ENCODE data around the gene ABCE1. TPM values are rescaled to one million over a fixed set of nuclear protein-coding genes. Genes with fewer than 3 reads are reported as not detected.

ABCE1 gene
- total and polyA plus RNA-seq, 2 of the 8 experiments (the other 6 are each of a cell fraction or from before 2014, with no cell fraction given), result 43.7 to 126 TPM

DNA sequence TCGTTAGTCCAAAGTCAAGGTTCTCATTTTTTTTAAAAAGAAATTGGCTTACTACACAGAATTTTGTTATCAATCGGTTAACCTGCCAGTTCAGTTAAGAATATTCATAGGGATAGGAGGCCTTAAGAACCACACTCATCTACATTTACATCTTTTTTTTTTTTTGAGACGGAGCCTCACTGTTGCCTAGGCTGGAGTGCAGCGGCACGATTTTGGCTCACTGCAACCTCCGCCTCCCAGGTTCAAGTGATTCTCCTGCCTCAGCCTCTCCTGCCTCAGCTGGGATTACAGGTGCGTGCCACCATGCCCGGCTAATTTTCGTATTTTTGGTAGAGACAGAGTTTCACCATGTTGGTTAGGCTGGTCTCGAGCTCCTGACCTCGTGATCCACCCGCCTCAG, 33.7 kb downstream of the ABCE1 start:
- no peak overlapping the region for H3K56ac ChIP-seq (replicated peaks; ENCODE audit: insufficient read length, low read depth, low read length)
- no peaks in the 10 kb centered on the region for H3K23me2 ChIP-seq (ENCODE audit: low read depth, low read length)
- no peak overlapping the region for H2BK12ac ChIP-seq (ENCODE audit: low read depth, low read length)
- no peak overlapping the region for H2AK5ac ChIP-seq (ENCODE audit: low read depth, low read length)
- H4K8ac ChIP-seq (ENCODE audit: extremely low read depth, insufficient read depth, low read length), result no peak overlapping the region
- H4K91ac ChIP-seq (replicated peaks; ENCODE audit: insufficient read length, low read length), result no peak overlapping the region
- no peak overlapping the region for H3K23ac ChIP-seq (ENCODE audit: insufficient read length)
- no peak overlapping the region for H2BK20ac ChIP-seq (ENCODE audit: low read length)
- H3K18ac ChIP-seq (ENCODE audit: extremely low read depth, low read length), result no peak overlapping the region
- H3K79me1 ChIP-seq (ENCODE audit: low read depth, low read length), result no peaks in the 10 kb centered on the region
- H2BK5ac ChIP-seq (ENCODE audit: low read depth, low read length), result no peak overlapping the region
- no peak overlapping the region for H2AFZ ChIP-seq (ENCODE audit: low read length)
- no peaks in the 10 kb centered on the region for H3K4me1 ChIP-seq (replicated peaks in 1 of 4; ENCODE audit: control insufficient read depth in 3 of 4, insufficient read depth in 4 of 4, low read length in 3 of 4)
- H3K27me3 ChIP-seq (replicated peaks in 1 of 4; ENCODE audit: control insufficient read depth in 3 of 4, extremely low read depth in 1 of 4, insufficient read depth in 3 of 4, low read length in 3 of 4), result no peaks in the 10 kb centered on the region
- H2BK120ac ChIP-seq (replicated peaks; ENCODE audit: low read depth, low read length), result no peak overlapping the region
- H3K4me3 ChIP-seq (ENCODE audit: extremely low read depth in 1 of 4, insufficient read depth in 2 of 4, low read depth in 3 of 4, low read length in 4 of 4), result no peak overlapping the region
- no peak overlapping the region for H3K14ac ChIP-seq (ENCODE audit: insufficient read length)
- TF ChIP-seq TEAD4 (IDR thresholded peaks at IDR 0.05; ENCODE audit: low read depth, low read length) (no peak), CTBP2 (IDR thresholded peaks at IDR 0.05; ENCODE audit: borderline replicate concordance, insufficient read depth, insufficient read length, low read length) (no peak), ZNF274 (IDR thresholded peaks at IDR 0.05; ENCODE audit: borderline replicate concordance, extremely low read depth, low read length) (no peak), SP1 (IDR thresholded peaks at IDR 0.05; ENCODE audit: low read depth, low read length) (no peak), RNF2 (IDR thresholded peaks at IDR 0.05; ENCODE audit: borderline replicate concordance, low read depth, low read length, missing control alignments, poor library complexity, severe bottlenecking) (no peak), MAFK (IDR thresholded peaks at IDR 0.05; ENCODE audit: low read depth, low read length) (no peak), SIX5 (IDR thresholded peaks at IDR 0.05; ENCODE audit: low read depth, low read length) (no peak), POLR2A (IDR thresholded peaks at IDR 0.05; ENCODE audit: control extremely low read depth in 1 of 2, low read depth in 2 of 2, low read length in 2 of 2) (no peak), GABPA (IDR thresholded peaks at IDR 0.05; ENCODE audit: borderline replicate concordance, insufficient read depth, low read length) (no peak)
- TF ChIP-seq, protein P1, sequence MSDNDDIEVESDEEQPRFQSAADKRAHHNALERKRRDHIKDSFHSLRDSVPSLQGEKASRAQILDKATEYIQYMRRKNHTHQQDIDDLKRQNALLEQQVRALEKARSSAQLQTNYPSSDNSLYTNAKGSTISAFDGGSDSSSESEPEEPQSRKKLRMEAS (IDR thresholded peaks at IDR 0.05), result no peak
- no peak overlapping the region for H2BK15ac ChIP-seq (ENCODE audit: low read length)
- no peak overlapping the region for H4K5ac ChIP-seq (ENCODE audit: insufficient read length, low read depth, low read length)
- no peak overlapping the region for H3K4me2 ChIP-seq (ENCODE audit: insufficient read depth in 1 of 2, low read depth in 2 of 2, low read length in 2 of 2)
- DNase-seq (ENCODE audit: low read depth in 1 of 2, low spot score in 2 of 2) (no peak), FAIRE-seq (no peak)
- H3K4ac ChIP-seq (replicated peaks; ENCODE audit: insufficient read length, low read depth, low read length), result no peak overlapping the region
- no peak overlapping the region for H3K27ac ChIP-seq (ENCODE audit: low read depth, low read length)
- peaks cover 0 to 24% (median 2%) of the 10 kb centered on the region in 4 experiments; a peak in 6 of 8 replicates for H3K36me3 ChIP-seq (ENCODE audit: control insufficient read depth in 2 of 4, insufficient read depth in 4 of 4, low read length in 3 of 4)
- H4K20me1 ChIP-seq (replicated peaks in 1 of 2; ENCODE audit: control insufficient read depth in 1 of 2, insufficient read depth in 2 of 2, low read length in 2 of 2), result peaks cover 0 to 1% of the 10 kb centered on the region in 2 experiments
- H3K9ac ChIP-seq (replicated peaks in 1 of 4; ENCODE audit: extremely low read depth in 1 of 4, low read depth in 3 of 4, low read length in 3 of 4), result no peak overlapping the region
- 92% methylated on average over 12 of the region's 12 CpGs; no CpG with 5 or more reads in 1 of the 2 experiments for WGBS, 2 experiments (ENCODE audit: extremely low coverage in 1 of 2, insufficient coverage in 1 of 2, insufficient read length in 1 of 2, insufficient replicate concordance in 2 of 2, low coverage in 1 of 2, low lambda C conversion rate in 2 of 2, missing lambda C conversion rate in 1 of 2)
- no peaks in the 10 kb centered on the region for H3K9me3 ChIP-seq (ENCODE audit: insufficient read depth in 2 of 2, low read depth in 1 of 2, low read length in 1 of 2)
- ChIA-PET POLR2A (ENCODE audit: partially characterized antibody) (interaction anchor here (0.8 to 2.1 kb wide), 6 partner anchors 16 to 55 kb away, joined by 3 to 5 read pairs (median 3); partner anchors contain the start of genes ABCE1 and ANAPC10), CTCF (ENCODE audit: partially characterized antibody) (interaction anchor here (1.1 kb wide), 1 partner anchor 23 kb away, joined by 3 read pairs; no protein-coding TSS in a partner anchor)
- no peaks in the 10 kb centered on the region for H3K79me2 ChIP-seq (ENCODE audit: control insufficient read depth in 1 of 2, insufficient read depth in 2 of 2, low read length in 2 of 2)
